Dendritic cell treated with granulocyte-macrophage colony-stimulating factor and Interleukin-4, amounts not matched to agents 40 ng/mL and 50 ng/mL, for 4 days (primary cell): ENCODE data around the gene UNG.

ENCODE experiments used
- H3K27ac Mint-ChIP-seq: one replicate; pipeline ENCODE4 v1.8.0; 2022; ENCODE audit warnings: mild to moderate bottlenecking, mixed read lengths
- H3K27me3 Mint-ChIP-seq: one replicate; pipeline ENCODE4 v1.8.0; 2022; ENCODE audit warnings: mild to moderate bottlenecking, mixed read lengths
- H3K36me3 Mint-ChIP-seq: one replicate; pipeline ENCODE4 v1.8.0; 2022; ENCODE audit warnings: low read depth, mixed read lengths
- H3K4me1 Mint-ChIP-seq: one replicate; pipeline ENCODE4 v1.8.0; 2022; ENCODE audit warnings: low read depth, mixed read lengths
- H3K4me3 Mint-ChIP-seq: one replicate; pipeline ENCODE4 v1.8.0; 2022; ENCODE audit warnings: mild to moderate bottlenecking, moderate library complexity, mixed read lengths
- H3K9me3 Mint-ChIP-seq: one replicate; pipeline ENCODE4 v1.8.0; 2022; ENCODE audit warnings: mixed read lengths
- intact Hi-C: fragments of 100-400 bp; cut with micrococcal nuclease; formaldehyde crosslinking; loops from one replicate; pipeline ENCODE4 v1.15.0; 2022

Gene UNG

GRCh38 chr12:109120557-109120956, 23.2 kb downstream of the UNG start:
- Mint-ChIP-seq H3K27me3 (no peaks in the 10 kb centered on the region), H3K4me1 (peaks cover 5% of the 10 kb centered on the region), H3K9me3 (no peaks in the 10 kb centered on the region), H3K27ac (no peak overlapping the region), H3K36me3 (peaks cover 5% of the 10 kb centered on the region), H3K4me3 (no peak overlapping the region)
- intact Hi-C loops: no loop called here

DNA sequence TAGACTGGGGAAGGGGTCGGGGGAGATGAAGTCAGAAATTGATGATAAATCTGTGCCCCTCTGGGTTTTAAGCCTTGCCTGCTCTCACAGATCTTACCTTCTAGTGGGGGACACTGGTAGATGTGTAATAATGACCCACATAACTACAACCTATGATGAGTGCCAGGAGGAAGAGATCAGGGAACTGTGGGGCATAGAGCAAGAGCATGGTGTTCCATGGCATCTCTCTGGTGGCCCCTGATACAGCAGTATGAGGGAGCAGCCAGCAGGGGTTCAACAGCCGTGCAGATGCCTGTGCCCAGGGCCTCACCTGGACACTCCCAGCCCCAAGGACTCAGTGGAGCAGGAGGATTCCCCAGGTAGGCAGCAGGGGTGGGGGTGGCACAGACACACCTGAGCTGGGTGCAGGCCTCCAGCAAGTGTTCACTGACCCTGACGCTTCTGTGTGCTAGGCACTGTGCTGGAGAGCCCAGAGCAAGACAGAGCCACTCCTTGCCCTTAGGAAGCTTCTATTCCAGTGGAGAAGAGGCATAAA, 24.0 kb downstream of the UNG start:
- peaks cover 4% of the 10 kb centered on the region for H3K36me3 Mint-ChIP-seq
- no peaks in the 10 kb centered on the region for H3K27me3 Mint-ChIP-seq
- intact Hi-C loops: no loop called here

DNA sequence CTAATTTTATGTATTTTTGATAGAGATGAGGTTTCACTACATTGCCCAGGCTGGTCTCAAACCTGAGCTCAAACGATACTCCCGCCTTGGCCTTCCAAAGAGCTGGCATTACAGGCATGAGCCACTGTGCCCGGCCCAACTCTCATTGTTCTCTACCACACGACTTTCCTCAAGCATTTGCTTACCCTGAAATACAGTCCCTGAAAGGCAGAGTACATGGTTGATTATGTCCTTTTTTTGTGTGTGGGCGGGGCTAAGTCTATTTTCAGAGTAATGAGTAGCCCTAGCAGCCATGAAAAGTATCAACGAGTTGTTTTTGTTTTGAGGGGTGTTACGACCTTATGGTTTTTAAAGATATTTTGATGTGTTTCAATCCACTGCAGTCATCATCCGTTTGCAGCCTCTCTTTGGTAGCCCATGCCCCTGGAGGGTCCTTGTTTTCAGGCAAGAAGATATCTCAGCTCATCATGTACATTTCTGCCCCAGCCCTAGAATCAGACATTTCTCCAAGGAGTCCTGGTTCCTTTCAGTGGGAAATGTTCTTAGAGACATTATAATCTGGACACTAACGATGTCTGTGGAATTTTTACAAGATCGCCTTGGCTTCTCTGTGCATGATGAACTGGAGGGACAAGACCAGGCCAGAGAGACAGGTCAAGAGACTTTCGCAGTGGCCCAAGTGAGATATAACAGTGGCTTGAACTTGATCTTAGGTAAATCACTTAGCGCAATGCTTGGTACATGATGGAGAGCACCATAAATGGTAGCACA, 27.7 kb downstream of the UNG start:
- Mint-ChIP-seq H3K4me1 (no peaks in the 10 kb centered on the region), H3K4me3 (no peak overlapping the region), H3K27ac (no peak overlapping the region), H3K36me3 (no peaks in the 10 kb centered on the region), H3K9me3 (no peaks in the 10 kb centered on the region), H3K27me3 (no peaks in the 10 kb centered on the region)
- intact Hi-C loops: no loop called here

More for the DNA sequence above, 24.0 kb downstream of the UNG start:
- Mint-ChIP-seq H3K27ac (no peak overlapping the region), H3K4me3 (no peak overlapping the region), H3K4me1 (no peaks in the 10 kb centered on the region), H3K9me3 (no peaks in the 10 kb centered on the region)

GRCh38 chr12:109125791-109126190, 28.4 kb downstream of the UNG start:
- Mint-ChIP-seq H3K27ac (no peak overlapping the region), H3K4me3 (no peak overlapping the region), H3K27me3 (no peaks in the 10 kb centered on the region), H3K9me3 (no peaks in the 10 kb centered on the region), H3K36me3 (no peaks in the 10 kb centered on the region), H3K4me1 (no peaks in the 10 kb centered on the region)
- intact Hi-C loops: no loop called here

- Mint-ChIP-seq H3K4me3 (no peak overlapping the region), H3K4me1 (no peaks in the 10 kb centered on the region), H3K36me3 (no peaks in the 10 kb centered on the region), H3K27ac (no peak overlapping the region), H3K27me3 (no peaks in the 10 kb centered on the region), H3K9me3 (no peaks in the 10 kb centered on the region)
- intact Hi-C loops: no loop called here
Measured at GRCh38 chr12:109126784-109127183, 29.4 kb downstream of the UNG start.

GRCh38 chr12:109127533-109128242, 30.3 kb downstream of the UNG start:
- Mint-ChIP-seq H3K9me3 (no peaks in the 10 kb centered on the region), H3K4me3 (no peak overlapping the region), H3K4me1 (no peaks in the 10 kb centered on the region), H3K36me3 (no peaks in the 10 kb centered on the region), H3K27ac (no peak overlapping the region), H3K27me3 (no peaks in the 10 kb centered on the region)
- intact Hi-C loops: no loop called here

DNA sequence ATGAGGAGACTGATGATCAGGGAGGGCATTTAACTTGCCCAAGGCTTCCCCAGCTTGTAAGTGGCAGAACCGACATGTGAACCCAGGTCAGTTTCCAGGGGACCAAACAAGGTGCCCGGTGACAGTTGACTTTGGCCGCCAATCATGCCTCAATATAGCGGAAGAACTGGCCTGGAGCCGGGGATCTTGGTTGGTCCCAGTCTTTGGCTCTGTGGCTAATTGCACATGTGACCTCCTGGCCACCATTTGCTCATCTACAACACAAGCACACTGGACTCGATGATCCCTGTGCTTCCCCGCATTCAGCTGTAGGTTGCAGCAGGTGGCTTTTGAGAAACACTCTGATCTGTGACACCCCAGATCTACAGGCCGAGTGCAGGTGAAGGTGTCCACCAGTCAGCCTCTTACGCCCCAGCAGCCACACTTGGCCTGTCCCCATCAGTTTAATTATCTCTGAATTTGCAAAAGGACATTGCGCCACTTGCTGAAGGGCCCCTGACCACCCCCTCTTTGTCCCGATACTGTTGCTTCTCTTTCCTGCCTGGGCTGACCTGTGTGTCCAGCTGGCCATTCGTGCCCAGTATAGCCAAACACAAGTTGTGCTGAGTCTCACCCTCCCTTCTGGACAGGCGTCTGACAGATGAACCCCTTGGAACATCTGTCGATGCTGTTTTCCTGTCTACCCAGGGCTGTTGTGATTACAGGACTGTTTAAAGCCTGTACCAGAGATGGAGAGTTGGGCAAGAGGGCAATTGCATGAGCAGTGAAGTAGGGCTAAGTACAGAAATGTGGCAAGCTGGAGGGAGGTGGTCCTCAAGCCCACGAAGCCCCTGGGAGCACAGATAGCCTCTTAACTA, 33.1 kb downstream of the UNG start:
- no peaks in the 10 kb centered on the region for H3K9me3 Mint-ChIP-seq
- H3K36me3 Mint-ChIP-seq: no peaks in the 10 kb centered on the region
- H3K4me3 Mint-ChIP-seq: no peak overlapping the region
- H3K27ac Mint-ChIP-seq: no peak overlapping the region
- intact Hi-C loops: no loop called here
- H3K27me3 Mint-ChIP-seq: no peaks in the 10 kb centered on the region
- no peaks in the 10 kb centered on the region for H3K4me1 Mint-ChIP-seq

DNA sequence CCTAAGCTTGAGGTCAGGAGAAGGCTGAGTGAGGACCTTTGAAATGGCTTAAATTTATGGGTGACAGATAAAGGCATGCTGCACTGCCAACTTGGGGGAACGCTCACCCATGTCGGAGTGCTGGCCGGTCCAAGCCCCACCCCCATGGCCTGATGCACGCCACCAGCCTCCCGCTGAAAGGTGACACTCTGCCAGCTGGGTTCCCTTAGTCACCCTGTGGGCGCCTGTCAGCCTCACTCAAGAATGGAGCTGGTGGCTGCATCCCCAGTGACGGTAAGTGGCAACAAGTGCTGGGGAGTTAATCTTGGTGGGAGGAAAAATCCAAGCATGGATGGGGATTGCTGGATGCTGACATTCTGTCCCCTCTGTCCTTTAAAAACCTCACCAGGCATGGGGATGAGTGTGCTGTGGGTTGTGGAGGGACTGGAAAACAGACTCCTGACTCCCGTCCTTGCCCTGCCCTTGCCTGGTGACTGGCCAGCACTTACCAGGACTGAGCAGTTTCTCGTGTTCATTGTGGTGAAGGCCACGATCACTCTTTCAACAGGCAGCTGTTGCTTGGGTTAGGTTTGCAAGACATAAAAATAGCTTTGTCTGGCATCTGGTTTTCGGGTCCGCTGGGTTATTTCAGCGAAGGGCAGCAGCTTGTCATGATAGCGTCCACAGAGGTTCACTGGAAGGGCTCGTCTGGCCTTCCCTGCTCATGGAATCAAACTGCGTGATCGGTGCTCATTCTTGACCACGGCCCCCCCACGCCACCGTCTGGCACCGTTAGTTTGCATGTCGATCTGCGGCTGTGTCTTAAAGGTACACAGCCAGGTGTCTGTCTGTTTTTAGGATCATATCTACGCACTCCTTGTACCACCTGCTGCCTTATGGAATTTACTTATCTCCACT, 34.0 kb downstream of the UNG start:
- Mint-ChIP-seq H3K27me3 (no peaks in the 10 kb centered on the region), H3K36me3 (no peaks in the 10 kb centered on the region), H3K9me3 (no peaks in the 10 kb centered on the region), H3K27ac (no peak overlapping the region), H3K4me3 (no peak overlapping the region), H3K4me1 (no peaks in the 10 kb centered on the region)
- intact Hi-C loops: no loop called here

- no peaks in the 10 kb centered on the region for H3K4me1 Mint-ChIP-seq
- no peaks in the 10 kb centered on the region for H3K9me3 Mint-ChIP-seq
- no peak overlapping the region for H3K4me3 Mint-ChIP-seq
- no peak overlapping the region for H3K27ac Mint-ChIP-seq
- peaks cover under 1% of the 10 kb centered on the region for H3K36me3 Mint-ChIP-seq
- intact Hi-C loops: no loop called here
- H3K27me3 Mint-ChIP-seq: peaks cover 1% of the 10 kb centered on the region
Measured at GRCh38 chr12:109134186-109134917, 37.0 kb downstream of the UNG start.

DNA sequence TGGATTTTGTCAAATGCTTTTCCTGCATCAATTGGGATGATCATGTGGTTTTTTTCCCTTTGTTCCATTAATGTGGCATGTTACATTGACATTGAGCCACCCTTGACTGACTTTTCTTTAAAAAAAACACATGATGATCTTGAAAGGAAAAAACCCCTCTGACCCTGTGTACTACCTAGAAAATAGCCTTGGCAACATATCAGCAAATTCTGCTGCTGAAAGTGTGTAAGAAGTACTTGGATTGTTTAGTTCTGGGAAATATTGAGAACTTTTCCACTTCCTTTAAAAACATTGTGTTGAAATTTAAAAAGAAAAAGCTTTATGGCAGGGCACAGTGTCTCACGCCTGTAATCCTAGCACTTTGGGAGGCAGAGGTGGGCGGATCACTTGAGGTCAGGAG, 39.7 kb downstream of the UNG start:
- H3K36me3 Mint-ChIP-seq: peaks cover 12% of the 10 kb centered on the region
- H3K4me1 Mint-ChIP-seq: no peaks in the 10 kb centered on the region
- peaks cover 1% of the 10 kb centered on the region for H3K27me3 Mint-ChIP-seq
- no peak overlapping the region for H3K4me3 Mint-ChIP-seq
- intact Hi-C loops: no loop called here
- H3K27ac Mint-ChIP-seq: no peak overlapping the region
- no peaks in the 10 kb centered on the region for H3K9me3 Mint-ChIP-seq

- H3K36me3 Mint-ChIP-seq: peaks cover 21% of the 10 kb centered on the region
- H3K9me3 Mint-ChIP-seq: no peaks in the 10 kb centered on the region
- no peak overlapping the region for H3K27ac Mint-ChIP-seq
- no peaks in the 10 kb centered on the region for H3K4me1 Mint-ChIP-seq
- intact Hi-C loops: no loop called here
- peaks cover 1% of the 10 kb centered on the region for H3K27me3 Mint-ChIP-seq
- H3K4me3 Mint-ChIP-seq: no peak overlapping the region
Measured at GRCh38 chr12:109139360-109139759, 42.0 kb downstream of the UNG start.

DNA sequence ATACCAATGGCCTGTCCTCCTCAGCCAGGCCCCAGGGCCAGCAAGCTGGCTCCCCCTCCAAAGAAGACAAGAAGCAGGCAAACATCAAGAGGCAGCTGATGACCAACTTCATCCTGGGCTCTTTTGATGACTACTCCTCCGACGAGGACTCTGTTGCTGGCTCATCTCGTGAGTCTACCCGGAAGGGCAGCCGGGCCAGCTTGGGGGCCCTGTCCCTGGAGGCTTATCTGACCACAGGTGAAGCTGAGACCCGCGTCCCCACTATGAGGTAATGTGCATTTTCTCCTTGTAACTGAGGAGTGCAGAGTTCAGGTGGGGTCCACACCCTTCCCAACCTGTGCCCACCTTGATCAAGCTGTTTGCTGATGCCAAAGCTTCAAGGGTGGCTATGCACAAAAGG, 42.4 kb downstream of the UNG start:
- Mint-ChIP-seq H3K36me3 (peaks cover 21% of the 10 kb centered on the region), H3K27me3 (peaks cover 1% of the 10 kb centered on the region), H3K9me3 (no peaks in the 10 kb centered on the region), H3K27ac (no peak overlapping the region), H3K4me1 (no peaks in the 10 kb centered on the region), H3K4me3 (no peak overlapping the region)
- intact Hi-C loops: no loop called here

DNA sequence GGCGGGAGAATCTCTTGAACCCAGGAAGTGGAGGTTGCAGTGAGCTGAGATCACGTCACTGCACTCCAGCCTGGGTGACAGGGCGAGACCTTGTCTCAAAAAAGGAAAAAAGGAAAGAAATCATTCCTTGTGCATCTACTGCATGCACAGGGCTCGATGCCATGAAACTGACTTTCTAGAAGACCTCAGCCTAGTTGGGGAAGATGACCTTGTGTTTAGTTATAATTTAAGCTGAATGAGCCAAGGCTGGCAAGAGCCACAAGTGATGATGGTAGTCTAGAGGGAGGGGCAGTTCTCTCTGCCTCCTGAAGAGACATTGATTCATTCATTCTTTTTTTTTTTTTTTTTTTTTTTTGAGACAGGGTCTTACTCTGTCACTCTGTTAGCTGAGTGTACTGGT, 43.2 kb downstream of the UNG start:
- Mint-ChIP-seq H3K27me3 (peaks cover 1% of the 10 kb centered on the region), H3K36me3 (peaks cover 21% of the 10 kb centered on the region), H3K4me3 (no peak overlapping the region)

More for the DNA sequence above, 43.2 kb downstream of the UNG start:
- Mint-ChIP-seq H3K4me1 (no peaks in the 10 kb centered on the region), H3K9me3 (no peaks in the 10 kb centered on the region), H3K27ac (no peak overlapping the region)
- intact Hi-C loops: no loop called here
